Esophagus muscularis mucosa (tissue), 4 donors: ENCODE data around the gene RIMS1. TPM values are rescaled to one million over a fixed set of nuclear protein-coding genes. Genes with fewer than 3 reads are reported as not detected.
A peak's percentile ranks its signal among the peaks of the same experiment; 100 is the strongest.

Experiments used
- DNase-seq: peaks from one replicate; pipeline ENCODE4 v3.0.0-alpha.2; 2017; ENCODE audit errors: extremely low spot score
- H3K27ac ChIP-seq, 4 donors: fragments of 200-600 bp; sonication (generic); replicated peaks in 1 of 4; 1 replicate in 3 of 4; 2 replicates in 1 of 4; pipeline ENCODE4 v1.5.1; 2016 to 2019; ENCODE audit warnings: mild to moderate bottlenecking in 1 of 4
- H3K27me3 ChIP-seq, 4 donors: fragments of 200-600 bp; sonication (generic); one replicate each; pipeline versions ENCODE4 v1.5.1 to v1.6.0; 2016 to 2019
- H3K36me3 ChIP-seq, 4 donors: fragments of 200-600 bp; sonication (generic); one replicate each; pipeline ENCODE4 v1.5.1; 2016 to 2019
- H3K4me1 ChIP-seq, 4 donors: fragments of 200-600 bp; sonication (generic); one replicate each; pipeline ENCODE4 v1.5.1; 2016 to 2019
- H3K4me3 ChIP-seq, 4 donors: fragments of 200-600 bp; sonication (generic); 1 replicate in 2 of 4; 2 replicates in 2 of 4; pipeline ENCODE4 v1.5.1; 2016 to 2019; ENCODE audit warnings: mild to moderate bottlenecking in 4 of 4, moderate library complexity in 1 of 4
- H3K9me3 ChIP-seq, 4 donors: fragments of 200-600 bp; sonication (generic); 1 replicate in 3 of 4; 2 replicates in 1 of 4; pipeline ENCODE4 v1.5.1; 2016 to 2019
- EP300 ChIP-seq: sonication (generic); formaldehyde crosslinking; IDR thresholded peaks from one replicate; pipeline ENCODE4 v1.6.1; 2017; ENCODE audit warnings: antibody characterized with exemption
- POLR2A ChIP-seq: fragments of 450-650 bp; IDR thresholded peaks from one replicate; pipeline ENCODE4 v1.6.1; 2017; ENCODE audit warnings: antibody characterized with exemption, moderate library complexity, mild to moderate bottlenecking, low read depth
- POLR2AphosphoS5 ChIP-seq, 2 donors: sonication (generic); formaldehyde crosslinking; IDR thresholded peaks; one replicate each; pipeline ENCODE4 v1.6.1; 2017; ENCODE audit warnings: antibody characterized with exemption in 2 of 2
- WGBS: methylation state at CpG from one replicate; pipeline ENCODE4 v1.1.5; 2018; 5-methylcytosine and 5-hydroxymethylcytosine counted together
- intact Hi-C: fragments of 100-400 bp; cut with DNase I; formaldehyde crosslinking; loops from one replicate; pipeline ENCODE4 v1.15.1; 2023
- total RNA-seq, 4 donors: library from RNA; depleted of rRNA; stranded (reverse); fragments of >200 nt; gene quantifications; one replicate each; pipeline versions ENCODE4 v1.1.0 to v1.2.1, GENCODE V29; 2016
- TF ChIP-seq, protein P1 (sequence below), 3 experiments: fragments of 200-600 bp in 2 of 3; fragments of 450-650 bp in 1 of 3; sonication (generic) in 2 of 3; IDR thresholded peaks; one replicate each; pipeline ENCODE4 v1.5.1; 2017 to 2019; ENCODE audit warnings: antibody characterized with exemption in 3 of 3, mild to moderate bottlenecking in 2 of 3, moderate library complexity in 1 of 3

The RIMS1 gene
- total RNA-seq, 4 donors from 2014 or later = 35.4 to 88.6 (median 54.0) TPM

DNA sequence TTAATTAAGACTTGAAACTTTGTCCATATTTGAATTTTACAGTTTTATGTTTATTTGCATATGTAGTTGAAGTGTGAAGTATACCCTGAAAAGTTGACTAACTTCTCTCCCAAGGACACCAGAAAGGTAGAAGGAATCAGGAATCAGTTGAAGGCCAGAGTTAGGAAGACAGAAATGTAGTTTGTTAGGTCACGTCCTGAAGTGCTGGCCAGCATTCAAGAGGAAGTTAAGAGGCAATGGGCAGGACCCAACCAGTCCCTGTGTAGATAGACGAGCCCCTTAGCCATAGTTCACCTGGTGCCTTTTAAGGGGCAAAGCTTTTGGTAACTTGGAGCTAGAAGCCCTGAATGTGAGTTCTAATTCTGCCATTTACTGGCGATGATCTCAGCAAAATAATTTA is 485.1 kb downstream of the RIMS1 start:
- Histone ChIP-seq H3K27me3 (no peaks in the 10 kb centered on the region), H3K27ac (peak overlapping the region in 2 of 4 donors; percentile 22 to 42), H3K9me3 (no peaks in the 10 kb centered on the region), H3K36me3 (no peaks in the 10 kb centered on the region), H3K4me3 (no peak overlapping the region), H3K4me1 (peaks cover 0 to 30% (median 3%) of the 10 kb centered on the region in 4 donors)
- DNase-seq = no peak
- 64% methylated on average over 3 of the region's 3 CpGs for WGBS
- intact Hi-C loops = no loop called here
- TF ChIP-seq, protein P1, sequence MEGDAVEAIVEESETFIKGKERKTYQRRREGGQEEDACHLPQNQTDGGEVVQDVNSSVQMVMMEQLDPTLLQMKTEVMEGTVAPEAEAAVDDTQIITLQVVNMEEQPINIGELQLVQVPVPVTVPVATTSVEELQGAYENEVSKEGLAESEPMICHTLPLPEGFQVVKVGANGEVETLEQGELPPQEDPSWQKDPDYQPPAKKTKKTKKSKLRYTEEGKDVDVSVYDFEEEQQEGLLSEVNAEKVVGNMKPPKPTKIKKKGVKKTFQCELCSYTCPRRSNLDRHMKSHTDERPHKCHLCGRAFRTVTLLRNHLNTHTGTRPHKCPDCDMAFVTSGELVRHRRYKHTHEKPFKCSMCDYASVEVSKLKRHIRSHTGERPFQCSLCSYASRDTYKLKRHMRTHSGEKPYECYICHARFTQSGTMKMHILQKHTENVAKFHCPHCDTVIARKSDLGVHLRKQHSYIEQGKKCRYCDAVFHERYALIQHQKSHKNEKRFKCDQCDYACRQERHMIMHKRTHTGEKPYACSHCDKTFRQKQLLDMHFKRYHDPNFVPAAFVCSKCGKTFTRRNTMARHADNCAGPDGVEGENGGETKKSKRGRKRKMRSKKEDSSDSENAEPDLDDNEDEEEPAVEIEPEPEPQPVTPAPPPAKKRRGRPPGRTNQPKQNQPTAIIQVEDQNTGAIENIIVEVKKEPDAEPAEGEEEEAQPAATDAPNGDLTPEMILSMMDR (IDR thresholded peaks at IDR 0.05) = no peak
- TF ChIP-seq POLR2AphosphoS5 (IDR thresholded peaks at IDR 0.05) (no peak), POLR2A (no peak), EP300 (no peak)

DNA sequence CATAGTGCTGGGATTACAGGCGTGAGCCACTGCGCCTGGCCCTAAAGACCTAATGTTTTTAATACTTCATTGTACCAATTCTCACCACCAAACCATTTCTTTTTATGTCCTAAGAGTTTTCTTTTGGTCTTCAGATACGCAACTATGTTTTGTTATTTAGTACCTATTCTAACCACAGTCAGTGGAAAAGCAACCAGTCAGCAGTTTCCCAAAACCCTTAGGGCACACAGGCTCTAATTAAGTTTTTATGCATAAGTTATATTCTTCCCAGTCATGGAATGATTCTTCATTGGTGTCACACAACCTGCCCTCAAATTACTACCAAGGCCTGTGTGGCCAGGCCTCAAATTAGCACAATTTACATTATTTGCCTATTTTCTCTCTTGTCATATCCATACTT is 487.8 kb downstream of the RIMS1 start:
- Histone ChIP-seq H3K27ac (no peak overlapping the region), H3K4me1 (peaks cover 0 to 25% (median 2%) of the 10 kb centered on the region in 4 donors), H3K4me3 (no peak overlapping the region), H3K36me3 (no peaks in the 10 kb centered on the region), H3K27me3 (no peaks in the 10 kb centered on the region), H3K9me3 (no peaks in the 10 kb centered on the region)
- TF ChIP-seq EP300 = no peak
- intact Hi-C loops = no loop called here
- no peak for DNase-seq
- 96% methylated on average over 3 of the region's 3 CpGs for WGBS

DNA sequence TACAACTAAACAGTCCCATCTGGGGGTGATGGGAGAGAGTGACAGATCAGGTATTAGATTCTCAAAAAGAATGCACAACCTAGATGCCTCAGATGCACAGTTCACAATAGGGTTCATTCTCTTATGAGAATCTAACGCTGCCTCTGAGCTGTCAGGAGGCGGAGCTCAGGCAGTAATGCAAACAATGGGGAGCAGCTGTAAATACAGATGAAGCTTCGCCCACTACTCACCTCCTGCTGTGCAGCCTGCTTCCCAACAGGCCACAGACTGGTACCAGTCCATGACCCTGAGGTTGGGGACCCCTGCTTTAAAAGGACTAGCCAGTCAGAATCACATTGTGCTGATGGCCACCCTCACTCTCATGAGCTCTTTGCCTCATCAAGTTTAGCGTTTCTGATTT is 488.5 kb downstream of the RIMS1 start:
- peaks cover 0 to 25% (median 2%) of the 10 kb centered on the region in 4 donors for H3K4me1 ChIP-seq
- no peak overlapping the region for H3K4me3 ChIP-seq
- intact Hi-C loops = no loop called here
- 69% methylated on average over 4 of the region's 4 CpGs for WGBS
- DNase-seq = no peak
- no peak overlapping the region for H3K27ac ChIP-seq
- TF ChIP-seq POLR2AphosphoS5 (IDR thresholded peaks at IDR 0.05) = no peak
- TF ChIP-seq, protein P1 (IDR thresholded peaks at IDR 0.05) = no peak
- TF ChIP-seq POLR2A = no peak
- no peak for TF ChIP-seq EP300
- no peaks in the 10 kb centered on the region for H3K9me3 ChIP-seq
- H3K27me3 ChIP-seq = no peaks in the 10 kb centered on the region
- no peaks in the 10 kb centered on the region for H3K36me3 ChIP-seq

DNA sequence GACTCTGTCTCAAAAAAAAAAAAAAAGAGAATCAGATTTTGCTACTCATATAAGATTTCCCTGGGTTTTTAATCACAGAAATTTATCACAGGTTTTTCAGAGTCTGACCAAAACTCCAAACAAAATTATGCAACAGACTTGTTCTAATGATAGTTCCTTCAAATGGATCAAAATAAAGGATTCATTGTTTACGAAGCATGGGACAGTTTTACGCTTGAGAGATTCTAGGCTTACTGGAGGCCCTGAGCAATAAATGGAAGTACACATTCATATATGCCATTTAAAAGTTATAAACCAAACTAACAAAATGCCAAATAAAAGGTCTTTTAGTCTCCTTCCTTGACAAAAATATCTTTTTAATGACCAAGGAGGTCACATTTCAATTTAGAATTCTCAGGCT is 490.4 kb downstream of the RIMS1 start:
- no peaks in the 10 kb centered on the region for H3K9me3 ChIP-seq
- intact Hi-C loops = no loop called here
- no peaks in the 10 kb centered on the region for H3K36me3 ChIP-seq
- peaks cover 0 to 16% (median 0%) of the 10 kb centered on the region in 4 donors for H3K4me1 ChIP-seq
- no peak for DNase-seq
- H3K27me3 ChIP-seq = no peaks in the 10 kb centered on the region
- H3K4me3 ChIP-seq = no peak overlapping the region
- TF ChIP-seq POLR2A (no peak), POLR2AphosphoS5 (IDR thresholded peaks at IDR 0.05) (no peak), EP300 (no peak)
- TF ChIP-seq, protein P1 (IDR thresholded peaks at IDR 0.05) = no peak
- no peak overlapping the region for H3K27ac ChIP-seq
- WGBS = 80% methylated on average over 2 of the region's 2 CpGs

DNA sequence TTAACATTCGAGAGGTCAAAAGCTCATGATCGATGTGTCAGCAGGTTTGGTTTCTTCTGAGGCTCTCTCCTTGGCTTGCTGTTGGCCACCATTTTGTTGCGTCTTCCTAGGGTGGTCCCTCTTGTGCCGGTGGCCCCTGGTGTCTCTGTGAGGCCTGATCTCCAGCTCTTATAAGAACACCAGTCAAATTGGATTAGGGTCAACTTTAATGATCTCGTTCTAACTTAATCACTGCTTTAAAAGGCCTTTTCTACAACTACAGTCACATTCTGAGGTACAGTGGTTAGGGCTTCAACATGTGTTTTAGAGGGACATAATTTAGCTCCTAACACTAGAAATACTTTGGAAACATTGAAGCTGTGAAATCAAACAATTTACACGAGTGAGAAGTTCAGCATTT is 494.7 kb downstream of the RIMS1 start:
- H3K9me3 ChIP-seq = no peaks in the 10 kb centered on the region
- H3K4me3 ChIP-seq = no peak overlapping the region
- WGBS = 88% methylated on average over 6 of the region's 6 CpGs
- TF ChIP-seq EP300 (no peak), POLR2A (no peak), POLR2AphosphoS5 (IDR thresholded peaks at IDR 0.05) (no peak)
- no peak for DNase-seq
- H3K4me1 ChIP-seq = no peaks in the 10 kb centered on the region
- intact Hi-C loops = no loop called here
- no peaks in the 10 kb centered on the region for H3K36me3 ChIP-seq
- H3K27me3 ChIP-seq = no peaks in the 10 kb centered on the region
- no peak overlapping the region for H3K27ac ChIP-seq
